Fibroblast of lung (primary cell): ENCODE data around the gene ILDR1.

Experiments used
- CTCF ChIP-seq, 2 donors: IDR thresholded peaks in 1 of 2; conservative IDR thresholded peaks in 1 of 2; 1 replicate in 1 of 2; 2 replicates in 1 of 2; pipeline ENCODE4 v1.5.1; 2011 to 2012; ENCODE audit warnings: low read length in 2 of 2, control low read depth in 1 of 2, inconsistent platforms in 1 of 2, low read depth in 1 of 2, mild to moderate bottlenecking in 1 of 2
- EZH2 ChIP-seq: IDR thresholded peaks from 2 replicates; pipeline ENCODE4 v1.5.1; 2012; ENCODE audit warnings: low read length, control low read depth, mild to moderate bottlenecking; ENCODE audit errors: missing control alignments

- no peak for TF ChIP-seq CTCF (conservative IDR thresholded peaks at IDR 0.05 in 1 of 2, IDR thresholded peaks at IDR 0.05 in 1 of 2; ENCODE audit: low read depth in 1 of 2, low read length in 2 of 2)
- no peak for TF ChIP-seq EZH2
Measured at GRCh38 chr3:121985846-121986245, 36.2 kb downstream of the ILDR1 start.
